K562 (cell line): ENCODE results near the gene TRIM49D2. TPM values are rescaled to one million over a fixed set of nuclear protein-coding genes. Genes with fewer than 3 reads are reported as not detected.
"Not testable (repeated sequence)": the region's sequence is repeated elsewhere in the genome, so short reads cannot be mapped to it uniquely, and the experiment has no call there.

Experiments
- ATAC-seq: fragments of 200-7000 bp; cut with Tn5 transposase; 3 replicates; pipeline ENCODE4 v1.9.1; 2020; ENCODE audit warnings: moderate library complexity
- BruUV-seq: library from RNA; stranded (reverse); fragments of 400-500 nt; replicated peaks from 2 replicates; lab custom pipeline; 2021; lab: Mats Ljungman, UMichigan
- CTCF ChIA-PET: fragments of 300-600 bp; formaldehyde crosslinking; extraction: SDS; loops from one replicate; lab custom pipeline; 2021; ENCODE audit warnings: low intra/inter-chr PET ratio; lab: Yijun Ruan, JAX
- POLR2A ChIA-PET: fragments of 300-600, 350-650 bp; sonication (Branson Sonifier 250); formaldehyde crosslinking; extraction: SDS; loops from one replicate; lab custom pipeline; 2021; ENCODE audit warnings: antibody characterized with exemption, inconsistent platforms; lab: Yijun Ruan, JAX
- DNase-seq, 4 experiments: peaks; one replicate each; pipeline versions ENCODE4 v3.0.0 to v3.0.0-alpha.2; 2011 to 2018; ENCODE audit warnings: low spot score in 3 of 4, mixed read lengths in 3 of 4; ENCODE audit errors: extremely low read depth in 1 of 4
- FAIRE-seq: peaks from 2 replicates; lab custom pipeline; 2011; peaks lifted over from hg19 to GRCh38; lab: Jason Lieb, UNC
- H2AFZ ChIP-seq: 2 replicates; pipeline ENCODE4 v1.6.0; 2011; ENCODE audit warnings: low read depth, low read length, control low read depth, inconsistent platforms
- H3K27ac ChIP-seq: fragments of 200-600 bp; 3 replicates; pipeline ENCODE4 v1.8.0; 2011; ENCODE audit warnings: low read depth, mild to moderate bottlenecking, control low read depth, inconsistent platforms, low read length, moderate library complexity, mixed read lengths; ENCODE audit errors: extremely low read depth
- H3K27me3 ChIP-seq, 2 experiments: fragments of 300-600 bp in 1 of 2; 2 replicates in 1 of 2; 3 replicates in 1 of 2; pipeline versions ENCODE4 v1.6.0 to v1.8.0; 2011; ENCODE audit warnings: inconsistent platforms in 2 of 2, low read length in 2 of 2, mild to moderate bottlenecking in 1 of 2, mixed read lengths in 1 of 2, moderate library complexity in 1 of 2; ENCODE audit not compliant: control insufficient read depth in 2 of 2, insufficient read depth in 2 of 2
- H3K36me3 ChIP-seq: fragments of 300-600 bp; 3 replicates; pipeline ENCODE4 v1.8.0; 2011; ENCODE audit warnings: mild to moderate bottlenecking, low read length, inconsistent platforms; ENCODE audit not compliant: control insufficient read depth, insufficient read depth
- H3K4me1 ChIP-seq, 2 experiments: fragments of 200-600 bp in 1 of 2; replicated peaks in 1 of 2; 2 replicates in 1 of 2; 3 replicates in 1 of 2; pipeline versions ENCODE4 v1.5.1 to v1.8.0; 2011; ENCODE audit warnings: inconsistent platforms in 2 of 2, low read length in 2 of 2, mild to moderate bottlenecking in 1 of 2, mixed read lengths in 1 of 2, moderate library complexity in 1 of 2; ENCODE audit not compliant: control insufficient read depth in 2 of 2, insufficient read depth in 2 of 2
- H3K4me2 ChIP-seq: 2 replicates; pipeline ENCODE4 v1.6.1; 2011; ENCODE audit warnings: low read length, control low read depth, inconsistent platforms, mixed read lengths; ENCODE audit not compliant: insufficient read depth
- H3K4me3 ChIP-seq: fragments of 200-600 bp; sonication (generic), shearing (Covaris generic); 2 replicates; pipeline ENCODE4 v1.5.1; 2016; ENCODE audit warnings: control low read depth, inconsistent platforms
- H3K79me2 ChIP-seq: fragments of 200-600 bp; 3 replicates; pipeline ENCODE4 v1.8.0; 2011; ENCODE audit warnings: low read length, inconsistent platforms; ENCODE audit not compliant: control insufficient read depth, insufficient read depth
- H3K9ac ChIP-seq, 2 experiments: 2 replicates each; pipeline versions ENCODE4 v1.6.0 to v1.6.1; 2011; ENCODE audit warnings: low read depth in 2 of 2, low read length in 2 of 2, control low read depth in 1 of 2, inconsistent platforms in 1 of 2, mild to moderate bottlenecking in 1 of 2, mixed read lengths in 1 of 2; ENCODE audit not compliant: insufficient read depth in 1 of 2
- H3K9me1 ChIP-seq: one replicate; pipeline ENCODE4 v1.6.0; 2011; ENCODE audit warnings: inconsistent platforms, mild to moderate bottlenecking, low read length, moderate library complexity; ENCODE audit not compliant: control insufficient read depth, insufficient read depth
- H3K9me3 ChIP-seq: replicated peaks from 2 replicates; pipeline ENCODE4 v1.5.1; 2011; ENCODE audit warnings: low read depth, low read length, inconsistent platforms; ENCODE audit not compliant: control insufficient read depth, insufficient read depth
- H4K20me1 ChIP-seq: replicated peaks from 2 replicates; pipeline ENCODE4 v1.6.1; 2011; ENCODE audit warnings: low read length, inconsistent platforms, mixed read lengths; ENCODE audit not compliant: control insufficient read depth, insufficient read depth
- WGBS: fragments of 100-300 bp; shearing (Covaris generic); methylation state at CpG from one replicate; pipeline ENCODE4 v1.1.6; 2016; ENCODE audit warnings: low coverage, mixed read lengths; ENCODE audit not compliant: insufficient coverage; ENCODE audit errors: missing lambda C conversion rate; 5-methylcytosine and 5-hydroxymethylcytosine counted together
- in situ Hi-C: fragments of 300-500 bp; cut with MboI; formaldehyde crosslinking; loops from 4 replicates; pipeline ENCODE4 v1.15.0; 2018; ENCODE audit warnings: inconsistent platforms, mixed read lengths
- intact Hi-C: fragments of 100-400 bp; cut with micrococcal nuclease; formaldehyde crosslinking; loops from 2 replicates; pipeline ENCODE4 v1.14.2; 2022
- polyA plus RNA-seq, 8 experiments: library from polyadenylated mRNA; depleted of rRNA in 4 of 8; stranded (reverse) in 5 of 8; unstranded in 3 of 8; fragments of >200 nt; fragmentation: Nextera tagmentation in 2 of 8; fragmentation: Illumina TruSeq in 1 of 8; extraction: Ambion mirVana in 2 of 8; extraction: Trizol in 1 of 8; gene quantifications; 2 replicates each; pipeline versions ENCODE4 v1.2.1 to v1.2.3, GENCODE V29; 2011 to 2014; ENCODE audit warnings: inconsistent platforms in 1 of 8, missing spikeins in 1 of 8
- small RNA-seq: library from RNA; depleted of rRNA; stranded (forward); fragments of <200 nt; gene quantifications from one replicate; pipeline ENCODE3, GENCODE V24; 2014
- total RNA-seq, 7 experiments: library from RNA; depleted of rRNA in 6 of 7; stranded (reverse); fragments of >200 nt in 6 of 7; fragmentation: Illumina TruSeq in 2 of 7; extraction: Trizol in 2 of 7; gene quantifications; 2 replicates each; pipeline versions ENCODE4 v1.2.1 to v1.2.3, GENCODE V29; 2011 to 2021; ENCODE audit warnings: low replicate concordance in 1 of 7

Gene TRIM49D2
- total and polyA plus RNA-seq, 9 of the 15 experiments (the other 6 are each of a cell fraction or from before 2014, with no cell fraction given), result not detected

GRCh38 chr11:89960833-89961232 lies 37.0 kb downstream of the TRIM49D2 start:
- CTCF ChIA-PET, intact Hi-C loops: not testable (repeated sequence)
- WGBS, result 0% methylated on average over 2 of the region's 6 CpGs

GRCh38 chr11:89965737-89966136 lies 41.9 kb downstream of the TRIM49D2 start, which contains the start of gene TRIM64:
TSS of gene TRIM64 (plus strand) at chr11:89966037. CDS start at chr11:89968504, 2,467 bp downstream.
- H3K4me3 ChIP-seq, ATAC-seq, H3K4me2 ChIP-seq, in situ Hi-C loops, H3K79me2 ChIP-seq, BruUV-seq, intact Hi-C loops, H3K9me1 ChIP-seq, FAIRE-seq, H2AFZ ChIP-seq, H3K9me3 ChIP-seq, H3K36me3 ChIP-seq, H3K4me1 ChIP-seq, H3K27ac ChIP-seq, POLR2A ChIA-PET, H3K9ac ChIP-seq, CTCF ChIA-PET, DNase-seq, H3K27me3 ChIP-seq, H4K20me1 ChIP-seq: not testable (repeated sequence)
- WGBS, result no CpG with 5 or more reads among the region's 4 CpGs

More at GRCh38 chr11:89960833-89961232, 37.0 kb downstream of the TRIM49D2 start:
- DNase-seq, H3K4me2 ChIP-seq, H2AFZ ChIP-seq, H3K36me3 ChIP-seq, H3K27ac ChIP-seq, FAIRE-seq, H3K79me2 ChIP-seq, H3K4me3 ChIP-seq, POLR2A ChIA-PET, H3K9ac ChIP-seq, in situ Hi-C loops, H4K20me1 ChIP-seq, BruUV-seq, H3K4me1 ChIP-seq, H3K27me3 ChIP-seq, H3K9me1 ChIP-seq, H3K9me3 ChIP-seq, ATAC-seq: not testable (repeated sequence)

Small RNA genes within 50 kb of the gene (small RNA-seq; reads per million reads assigned to genes)
- not detected for gene AP004607.1

Other genes with a start within 250 kb of the TRIM49D2 start
Only the 7 nearest of the 8 such genes appear.
- gene TRIM49, start 115.5 kb upstream of the TRIM49D2 start, total RNA-seq (2014; rRNA removed), result not detected in 2 replicates
- not detected in 2 replicates for gene TRIM49, start 115.5 kb upstream of the TRIM49D2 start, total RNA-seq (2014; rRNA removed; fragmentation: Illumina TruSeq; extraction: Trizol)
- gene TRIM49, start 115.5 kb upstream of the TRIM49D2 start, total RNA-seq (2015; rRNA removed; fragmentation: Illumina TruSeq; extraction: Trizol), result not detected in 2 replicates
- gene TRIM49, start 115.5 kb upstream of the TRIM49D2 start, total RNA-seq (2021), result not detected in 2 replicates
- gene TRIM49, start 115.5 kb upstream of the TRIM49D2 start, polyA plus RNA-seq (2011; rRNA removed), result not detected in 2 replicates
- not detected in 2 replicates for gene TRIM49, start 115.5 kb upstream of the TRIM49D2 start, polyA plus RNA-seq (2014; fragmentation: Illumina TruSeq; extraction: Trizol)
- gene TRIM49, start 115.5 kb upstream of the TRIM49D2 start, polyA plus RNA-seq (2014; fragmentation: Nextera tagmentation; extraction: Ambion mirVana), result not detected
- gene TRIM49, start 115.5 kb upstream of the TRIM49D2 start, polyA plus RNA-seq (2014; rRNA removed), result not detected in 2 replicates
- not detected in 2 replicates for gene TRIM64B, start 45.6 kb upstream of the TRIM49D2 start, total RNA-seq (2014; rRNA removed)
- gene TRIM64B, start 45.6 kb upstream of the TRIM49D2 start, total RNA-seq (2014; rRNA removed; fragmentation: Illumina TruSeq; extraction: Trizol), result not detected in 2 replicates
- not detected in 2 replicates for gene TRIM64B, start 45.6 kb upstream of the TRIM49D2 start, total RNA-seq (2015; rRNA removed; fragmentation: Illumina TruSeq; extraction: Trizol)
- not detected in 2 replicates for gene TRIM64B, start 45.6 kb upstream of the TRIM49D2 start, total RNA-seq (2021)
- gene TRIM64B, start 45.6 kb upstream of the TRIM49D2 start, polyA plus RNA-seq (2011; rRNA removed), result not detected in 2 replicates
- not detected in 2 replicates for gene TRIM64B, start 45.6 kb upstream of the TRIM49D2 start, polyA plus RNA-seq (2014; fragmentation: Illumina TruSeq; extraction: Trizol)
- not detected for gene TRIM64B, start 45.6 kb upstream of the TRIM49D2 start, polyA plus RNA-seq (2014; fragmentation: Nextera tagmentation; extraction: Ambion mirVana)
- not detected in 2 replicates for gene TRIM64B, start 45.6 kb upstream of the TRIM49D2 start, polyA plus RNA-seq (2014; rRNA removed)
- gene TRIM49D1, start 1.8 kb upstream of the TRIM49D2 start, total RNA-seq (2014; rRNA removed), result not detected in 2 replicates
- not detected in 2 replicates for gene TRIM49D1, start 1.8 kb upstream of the TRIM49D2 start, total RNA-seq (2014; rRNA removed; fragmentation: Illumina TruSeq; extraction: Trizol)
- gene TRIM49D1, start 1.8 kb upstream of the TRIM49D2 start, total RNA-seq (2015; rRNA removed; fragmentation: Illumina TruSeq; extraction: Trizol), result not detected in 2 replicates
- not detected in 2 replicates for gene TRIM49D1, start 1.8 kb upstream of the TRIM49D2 start, total RNA-seq (2021)
- 0.08 TPM in 1 of 2 replicates, not detected in the other for gene TRIM49D1, start 1.8 kb upstream of the TRIM49D2 start, polyA plus RNA-seq (2011; rRNA removed)
- not detected in 2 replicates for gene TRIM49D1, start 1.8 kb upstream of the TRIM49D2 start, polyA plus RNA-seq (2014; fragmentation: Illumina TruSeq; extraction: Trizol)
- not detected for gene TRIM49D1, start 1.8 kb upstream of the TRIM49D2 start, polyA plus RNA-seq (2014; fragmentation: Nextera tagmentation; extraction: Ambion mirVana)
- gene TRIM49D1, start 1.8 kb upstream of the TRIM49D2 start, polyA plus RNA-seq (2014; rRNA removed), result not detected in 2 replicates
- gene TRIM64, start 42.0 kb downstream of the TRIM49D2 start, total RNA-seq (2014; rRNA removed), result not detected in 2 replicates
- gene TRIM64, start 42.0 kb downstream of the TRIM49D2 start, total RNA-seq (2014; rRNA removed; fragmentation: Illumina TruSeq; extraction: Trizol), result not detected in 2 replicates
- gene TRIM64, start 42.0 kb downstream of the TRIM49D2 start, total RNA-seq (2015; rRNA removed; fragmentation: Illumina TruSeq; extraction: Trizol), result not detected in 2 replicates
- gene TRIM64, start 42.0 kb downstream of the TRIM49D2 start, total RNA-seq (2021), result not detected in 2 replicates
- not detected in 2 replicates for gene TRIM64, start 42.0 kb downstream of the TRIM49D2 start, polyA plus RNA-seq (2011; rRNA removed)
- not detected in 2 replicates for gene TRIM64, start 42.0 kb downstream of the TRIM49D2 start, polyA plus RNA-seq (2014; fragmentation: Illumina TruSeq; extraction: Trizol)
- not detected for gene TRIM64, start 42.0 kb downstream of the TRIM49D2 start, polyA plus RNA-seq (2014; fragmentation: Nextera tagmentation; extraction: Ambion mirVana)
- gene TRIM64, start 42.0 kb downstream of the TRIM49D2 start, polyA plus RNA-seq (2014; rRNA removed), result not detected in 2 replicates
- not detected in 2 replicates for gene TRIM49C, start 107.0 kb downstream of the TRIM49D2 start, total RNA-seq (2014; rRNA removed)
- gene TRIM49C, start 107.0 kb downstream of the TRIM49D2 start, total RNA-seq (2014; rRNA removed; fragmentation: Illumina TruSeq; extraction: Trizol), result not detected in 2 replicates
- gene TRIM49C, start 107.0 kb downstream of the TRIM49D2 start, total RNA-seq (2015; rRNA removed; fragmentation: Illumina TruSeq; extraction: Trizol), result not detected in 2 replicates
- not detected in 2 replicates for gene TRIM49C, start 107.0 kb downstream of the TRIM49D2 start, total RNA-seq (2021)
- gene TRIM49C, start 107.0 kb downstream of the TRIM49D2 start, polyA plus RNA-seq (2011; rRNA removed), result not detected in 2 replicates
- not detected in 2 replicates for gene TRIM49C, start 107.0 kb downstream of the TRIM49D2 start, polyA plus RNA-seq (2014; fragmentation: Illumina TruSeq; extraction: Trizol)
- gene TRIM49C, start 107.0 kb downstream of the TRIM49D2 start, polyA plus RNA-seq (2014; fragmentation: Nextera tagmentation; extraction: Ambion mirVana), result not detected
- gene TRIM49C, start 107.0 kb downstream of the TRIM49D2 start, polyA plus RNA-seq (2014; rRNA removed), result not detected in 2 replicates
- gene UBTFL1, start 161.9 kb downstream of the TRIM49D2 start, total RNA-seq (2014; rRNA removed), result not detected in 2 replicates
- gene UBTFL1, start 161.9 kb downstream of the TRIM49D2 start, total RNA-seq (2014; rRNA removed; fragmentation: Illumina TruSeq; extraction: Trizol), result not detected in 2 replicates
- gene UBTFL1, start 161.9 kb downstream of the TRIM49D2 start, total RNA-seq (2015; rRNA removed; fragmentation: Illumina TruSeq; extraction: Trizol), result not detected in 2 replicates
- gene UBTFL1, start 161.9 kb downstream of the TRIM49D2 start, total RNA-seq (2021), result not detected in 2 replicates
- gene UBTFL1, start 161.9 kb downstream of the TRIM49D2 start, polyA plus RNA-seq (2011; rRNA removed), result not detected in 2 replicates
- gene UBTFL1, start 161.9 kb downstream of the TRIM49D2 start, polyA plus RNA-seq (2014; fragmentation: Illumina TruSeq; extraction: Trizol), result not detected in 2 replicates
- gene UBTFL1, start 161.9 kb downstream of the TRIM49D2 start, polyA plus RNA-seq (2014; fragmentation: Nextera tagmentation; extraction: Ambion mirVana), result not detected
- gene UBTFL1, start 161.9 kb downstream of the TRIM49D2 start, polyA plus RNA-seq (2014; rRNA removed), result not detected in 2 replicates
- 0.04 and 0.05 TPM in 2 replicates for gene NAALAD2, start 210.6 kb downstream of the TRIM49D2 start, total RNA-seq (2014; rRNA removed)
- gene NAALAD2, start 210.6 kb downstream of the TRIM49D2 start, total RNA-seq (2014; rRNA removed; fragmentation: Illumina TruSeq; extraction: Trizol), result 0.07 and 0.16 TPM in 2 replicates
- 0.11 and 0.14 TPM in 2 replicates for gene NAALAD2, start 210.6 kb downstream of the TRIM49D2 start, total RNA-seq (2015; rRNA removed; fragmentation: Illumina TruSeq; extraction: Trizol)
- gene NAALAD2, start 210.6 kb downstream of the TRIM49D2 start, total RNA-seq (2021), result 0.09 and 0.13 TPM in 2 replicates
- gene NAALAD2, start 210.6 kb downstream of the TRIM49D2 start, polyA plus RNA-seq (2011; rRNA removed), result 0.08 TPM in 1 of 2 replicates, not detected in the other
- 0.08 and 0.12 TPM in 2 replicates for gene NAALAD2, start 210.6 kb downstream of the TRIM49D2 start, polyA plus RNA-seq (2014; fragmentation: Illumina TruSeq; extraction: Trizol)
- under 1 TPM; 0.21 to 0.24 TPM for gene NAALAD2, start 210.6 kb downstream of the TRIM49D2 start, polyA plus RNA-seq (2014; fragmentation: Nextera tagmentation; extraction: Ambion mirVana)
- gene NAALAD2, start 210.6 kb downstream of the TRIM49D2 start, polyA plus RNA-seq (2014; rRNA removed), result 0.11 and 0.16 TPM in 2 replicates